LoVo (cell line): ENCODE data around the gene KRTAP5-8.
"Not testable (repeated sequence)": the region's sequence is repeated elsewhere in the genome, so short reads cannot be mapped to it uniquely, and the experiment has no call there.

Source experiments
- DNase-seq: peaks from one replicate; pipeline ENCODE4 v3.0.0-alpha.2; 2016; ENCODE audit warnings: low spot score

KRTAP5-8 gene

DNA sequence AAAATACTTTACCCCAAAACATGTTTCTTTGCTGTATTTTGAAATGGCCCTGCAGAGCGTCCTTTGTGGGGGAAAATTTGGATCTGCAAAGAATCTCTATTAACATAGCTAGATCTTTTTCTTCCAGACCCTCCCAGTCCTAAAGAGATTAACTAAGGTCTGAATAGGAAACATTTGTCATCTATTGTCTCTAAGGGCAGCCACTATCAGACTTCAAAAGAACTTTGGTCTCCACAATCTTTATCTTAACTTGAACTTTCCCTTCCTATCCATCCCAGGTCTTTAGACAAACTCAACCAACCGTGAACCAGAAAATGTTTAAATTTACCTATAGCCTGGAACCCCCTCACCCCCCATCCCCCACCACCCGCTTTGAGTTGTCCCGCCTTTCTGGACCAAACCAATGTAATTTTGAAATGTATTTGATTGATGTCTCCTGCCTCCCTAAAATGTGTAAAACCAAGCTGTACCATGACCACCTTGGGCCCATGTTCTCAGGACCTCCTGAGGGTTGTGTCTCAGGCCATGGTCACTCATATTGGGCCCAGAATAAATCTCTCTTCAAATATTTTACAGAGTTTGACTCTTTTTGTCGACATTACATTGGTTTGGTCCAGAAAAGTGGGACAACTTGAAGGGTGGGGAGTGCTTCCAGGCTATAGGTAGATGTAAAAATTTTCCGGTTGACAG is 6.8 kb downstream of the KRTAP5-8 start:
- DNase-seq, result no peak

DNA sequence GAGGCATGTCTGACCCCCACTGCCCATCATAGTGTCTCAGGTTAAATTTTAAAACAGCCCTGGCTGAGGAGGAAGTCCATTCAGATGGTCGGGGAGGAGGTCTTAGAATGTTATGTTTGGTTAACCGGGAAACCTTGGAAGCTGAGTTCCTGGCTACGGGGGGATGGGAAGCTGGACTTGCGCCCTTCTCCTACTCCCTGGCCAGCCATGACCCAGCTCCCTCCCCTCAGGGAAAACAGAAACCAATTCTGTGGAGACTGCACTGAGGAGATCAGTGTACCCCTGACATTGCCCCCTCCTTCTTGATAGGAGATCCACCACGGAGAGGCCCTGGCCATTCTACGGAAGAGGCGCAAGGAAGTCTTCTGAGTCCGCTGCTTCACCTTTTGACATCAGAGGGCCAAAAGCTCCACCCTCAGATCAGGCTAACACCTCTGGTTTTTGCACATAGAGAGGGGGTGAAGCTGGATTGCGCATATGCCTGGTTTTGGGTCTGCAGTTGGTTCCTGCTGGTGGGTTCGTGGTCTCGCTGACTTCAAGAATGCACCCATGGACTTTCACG is 7.7 kb downstream of the KRTAP5-8 start:
- no peak for DNase-seq

DNA sequence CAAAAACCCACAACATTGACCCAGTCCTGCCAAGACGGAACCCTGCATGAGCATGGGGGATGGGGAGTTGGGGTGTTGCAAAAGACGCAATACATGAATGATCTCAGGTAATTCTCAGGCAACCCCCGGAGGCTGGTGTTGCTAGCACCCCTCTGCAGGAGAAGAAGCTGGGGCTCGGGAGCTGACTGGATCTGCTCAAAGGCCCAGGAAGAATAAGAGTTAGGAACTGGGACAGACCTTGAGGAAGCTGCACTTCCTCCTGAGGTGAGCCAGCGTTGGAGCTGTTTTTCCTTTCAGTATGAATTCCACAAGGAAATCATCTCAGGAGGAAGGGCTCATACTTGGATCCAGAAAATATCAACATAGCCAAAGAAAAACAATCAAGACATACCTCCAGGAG is 10.3 kb downstream of the KRTAP5-8 start, which contains the start of gene KRTAP5-9:
TSS of gene KRTAP5-9 (plus strand) at position 301 of the 400 bp plus-strand sequence. CDS start 238 bp downstream, outside the sequence.
- no peak for DNase-seq

DNA sequence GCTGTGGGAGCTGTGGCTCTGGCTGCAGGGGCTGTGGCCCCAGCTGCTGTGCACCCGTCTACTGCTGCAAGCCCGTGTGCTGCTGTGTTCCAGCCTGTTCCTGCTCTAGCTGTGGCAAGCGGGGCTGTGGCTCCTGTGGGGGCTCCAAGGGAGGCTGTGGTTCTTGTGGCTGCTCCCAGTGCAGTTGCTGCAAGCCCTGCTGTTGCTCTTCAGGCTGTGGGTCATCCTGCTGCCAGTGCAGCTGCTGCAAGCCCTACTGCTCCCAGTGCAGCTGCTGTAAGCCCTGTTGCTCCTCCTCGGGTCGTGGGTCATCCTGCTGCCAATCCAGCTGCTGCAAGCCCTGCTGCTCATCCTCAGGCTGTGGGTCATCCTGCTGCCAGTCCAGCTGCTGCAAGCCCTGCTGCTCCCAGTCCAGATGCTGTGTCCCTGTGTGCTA is 10.9 kb downstream of the KRTAP5-8 start:
- DNase-seq, result no peak

DNA sequence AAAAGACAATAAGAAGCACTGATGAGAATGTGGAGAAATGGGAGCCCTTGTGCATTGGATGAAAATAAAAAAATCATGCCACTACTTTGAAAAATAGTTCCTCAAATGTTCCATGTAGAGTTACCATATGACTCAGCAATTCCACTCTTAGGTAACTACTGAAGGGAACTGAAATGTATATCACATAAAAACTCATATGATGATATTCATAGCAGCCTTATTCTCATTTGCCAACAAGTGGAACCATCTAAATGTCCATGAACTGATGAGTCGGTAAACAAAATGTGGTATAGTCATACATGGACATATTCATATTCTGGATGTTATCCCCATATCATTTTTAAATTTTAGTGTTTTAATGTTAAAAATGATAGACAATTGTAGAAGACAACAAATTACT is 13.9 kb downstream of the KRTAP5-8 start:
- no peak for DNase-seq

DNA sequence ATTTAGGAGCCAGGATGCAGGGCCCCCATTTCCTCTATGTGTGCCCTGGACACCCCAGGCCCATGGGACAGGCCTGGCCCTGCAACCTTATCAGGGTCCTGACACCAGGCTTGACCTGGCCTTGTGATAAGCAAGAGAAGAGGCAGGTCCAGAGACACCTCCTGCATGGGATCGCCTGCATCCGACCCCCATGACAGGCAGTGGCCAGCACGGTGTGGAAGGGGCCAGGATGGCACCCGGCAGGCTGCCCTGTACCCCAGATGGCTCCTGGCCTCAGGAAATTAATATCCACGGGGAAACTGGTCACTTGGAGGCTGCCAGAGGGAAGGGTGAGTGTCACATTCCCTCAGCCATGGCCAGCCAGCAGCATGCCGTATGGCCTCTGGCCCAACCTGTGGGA is 17.2 kb downstream of the KRTAP5-8 start:
- no peak for DNase-seq

DNA sequence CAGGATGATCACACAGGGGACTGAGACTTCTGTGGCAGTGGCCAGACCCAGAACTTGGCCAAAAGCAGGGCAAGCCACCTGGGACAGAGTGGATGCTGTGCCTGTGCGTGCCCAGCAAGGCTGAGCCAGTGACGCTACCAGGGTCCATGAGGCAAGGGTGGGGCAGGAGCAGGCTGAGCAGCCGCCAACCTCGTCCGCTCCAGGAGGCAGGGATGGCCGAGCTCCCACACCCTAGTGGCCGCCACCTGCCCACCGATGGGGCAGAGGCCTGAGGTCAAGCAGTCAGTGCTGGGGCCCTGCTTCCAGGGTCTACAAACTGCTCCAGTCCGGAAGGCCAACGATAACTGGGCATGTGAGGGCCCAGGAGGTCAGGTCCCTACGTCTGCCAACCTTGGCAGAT is 17.7 kb downstream of the KRTAP5-8 start:
- DNase-seq, result no peak

DNA sequence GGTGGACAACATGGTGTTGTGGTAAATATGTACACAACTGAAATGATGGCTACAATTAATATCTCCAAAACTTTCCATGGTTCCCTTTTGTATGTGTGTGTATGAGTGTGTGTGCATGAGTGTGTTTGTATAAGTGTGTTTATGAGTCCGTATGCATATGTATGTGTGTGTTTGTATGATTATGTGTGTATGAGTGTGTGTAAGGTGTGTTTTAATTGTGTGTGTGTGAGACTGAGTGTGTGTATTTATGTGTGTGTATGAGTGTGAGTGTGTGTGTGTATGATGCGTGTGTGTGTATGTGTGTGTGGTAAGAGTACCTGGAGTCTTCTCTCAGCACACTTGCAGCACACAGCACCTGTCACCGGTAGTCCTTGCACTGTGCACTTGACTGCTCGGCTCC is 18.2 kb downstream of the KRTAP5-8 start:
- DNase-seq, result no peak

DNA sequence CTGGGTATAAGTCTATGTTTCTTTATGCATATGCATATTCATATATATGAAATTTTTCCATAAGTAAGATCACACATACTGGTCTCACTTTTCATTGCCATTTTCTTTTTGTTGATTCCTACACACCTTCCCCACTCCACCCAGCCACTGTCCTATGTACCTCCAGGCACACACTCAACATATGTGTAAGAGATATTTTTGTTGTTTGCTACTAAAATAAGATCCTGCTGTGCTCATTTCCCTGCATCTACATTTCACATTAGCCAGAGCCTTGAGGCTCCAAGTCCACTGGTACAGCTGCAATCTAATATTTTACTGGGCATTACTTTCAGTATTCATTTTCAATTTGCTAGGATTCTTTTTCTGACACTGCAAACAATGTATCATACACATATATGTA is 19.4 kb downstream of the KRTAP5-8 start:
- no peak for DNase-seq

DNA sequence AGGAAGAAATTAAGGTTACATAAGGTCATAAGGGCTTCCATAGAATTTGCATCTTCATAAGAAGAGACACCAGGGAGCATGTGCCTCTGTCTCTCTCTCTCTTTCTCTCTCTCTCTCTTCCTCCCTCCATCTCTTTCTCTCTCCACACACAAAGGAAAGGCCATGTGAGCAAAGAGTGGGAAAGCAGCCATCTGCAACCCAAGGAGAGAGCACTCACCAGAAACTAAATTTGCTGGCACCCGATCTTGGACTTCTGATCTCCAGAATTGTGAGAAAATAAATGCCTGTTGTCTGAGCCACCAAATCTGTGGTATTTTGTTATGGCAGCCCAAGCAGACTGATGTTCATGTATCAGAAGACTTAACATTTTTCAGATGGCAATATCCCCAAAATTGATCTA is 21.2 kb downstream of the KRTAP5-8 start:
- no peak for DNase-seq

DNA sequence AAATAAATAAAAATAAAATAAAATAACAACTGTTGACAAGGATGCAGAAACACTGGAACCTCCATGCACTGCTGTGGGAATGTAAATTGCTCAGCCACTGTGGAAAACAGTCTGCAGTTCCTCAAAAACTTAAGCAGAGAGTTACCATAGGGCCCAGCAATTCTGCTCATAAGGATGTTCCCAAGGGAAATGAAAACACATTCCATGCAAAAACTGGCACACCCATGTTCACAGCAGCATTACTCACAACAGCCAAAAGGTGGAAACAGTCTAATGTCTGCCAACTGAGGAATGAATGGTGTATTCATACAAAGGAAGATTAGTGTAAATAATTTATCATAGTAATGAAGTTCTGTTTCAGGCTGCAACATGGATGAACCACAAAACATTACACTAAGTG is 24.3 kb downstream of the KRTAP5-8 start:
- peak; percentile 11 for DNase-seq

DNA sequence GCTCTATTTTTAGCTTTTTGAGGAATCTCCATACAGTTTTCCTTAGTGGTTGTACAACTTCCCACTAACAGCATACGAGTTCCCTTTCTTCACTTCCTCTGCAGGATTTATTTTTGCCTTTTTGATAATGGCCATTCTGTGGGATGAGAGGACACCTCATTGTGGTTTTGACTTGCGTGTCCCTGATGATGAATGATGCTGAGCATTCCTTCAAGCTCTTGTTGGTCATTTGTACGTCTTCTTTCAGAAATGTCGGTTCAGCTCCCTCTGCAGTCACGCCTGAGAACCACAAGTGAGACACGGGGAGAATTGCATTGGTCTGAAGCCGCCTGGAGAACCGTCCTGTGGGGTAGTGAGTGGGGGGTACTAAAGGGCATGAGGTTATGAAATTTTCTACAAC is 25.6 kb downstream of the KRTAP5-8 start:
- peak; percentile 34 for DNase-seq

DNA sequence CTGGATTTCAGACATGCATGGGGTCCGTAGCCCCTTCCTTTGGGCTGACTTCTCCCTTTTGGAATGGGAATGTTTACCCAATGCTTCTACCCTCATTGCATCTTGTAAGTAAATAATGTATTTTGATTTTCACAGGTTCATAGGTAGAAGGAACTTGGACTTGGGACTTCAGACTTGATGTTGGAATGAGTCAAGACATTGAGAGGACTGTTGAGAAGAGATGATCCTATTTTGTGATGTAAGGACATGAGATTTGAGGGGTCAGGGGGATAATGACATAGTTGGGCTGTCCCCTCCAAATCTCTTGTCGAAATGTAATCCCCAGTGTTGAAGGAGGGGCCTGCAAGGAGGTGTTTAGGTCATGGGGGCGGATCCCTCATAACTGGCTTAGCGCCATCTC is 26.6 kb downstream of the KRTAP5-8 start:
- no peak for DNase-seq

DNA sequence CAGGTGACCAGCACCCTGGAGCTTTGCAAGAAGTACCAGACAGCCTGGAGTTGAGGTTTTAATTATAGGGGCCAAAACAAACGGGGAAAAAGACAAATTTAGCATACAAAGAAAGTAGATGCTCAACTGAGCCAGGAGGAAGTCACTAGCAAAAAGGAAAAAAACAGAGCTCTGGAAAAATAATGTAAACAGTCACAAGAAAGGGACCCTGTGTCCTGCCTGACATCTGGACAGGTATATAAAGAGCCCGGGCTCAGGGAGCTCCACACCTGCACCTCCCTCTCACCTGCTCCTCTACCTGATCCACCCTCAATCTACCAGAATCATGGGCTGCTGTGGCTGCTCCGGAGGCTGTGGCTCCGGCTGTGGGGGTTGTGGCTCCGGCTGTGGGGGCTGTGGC is 27.4 kb downstream of the KRTAP5-8 start, which contains the start of gene KRTAP5-10:
TSS of gene KRTAP5-10 (plus strand) at position 301 of the 400 bp plus-strand sequence. CDS start at position 326, 25 bp downstream.
- DNase-seq, result no peak

DNA sequence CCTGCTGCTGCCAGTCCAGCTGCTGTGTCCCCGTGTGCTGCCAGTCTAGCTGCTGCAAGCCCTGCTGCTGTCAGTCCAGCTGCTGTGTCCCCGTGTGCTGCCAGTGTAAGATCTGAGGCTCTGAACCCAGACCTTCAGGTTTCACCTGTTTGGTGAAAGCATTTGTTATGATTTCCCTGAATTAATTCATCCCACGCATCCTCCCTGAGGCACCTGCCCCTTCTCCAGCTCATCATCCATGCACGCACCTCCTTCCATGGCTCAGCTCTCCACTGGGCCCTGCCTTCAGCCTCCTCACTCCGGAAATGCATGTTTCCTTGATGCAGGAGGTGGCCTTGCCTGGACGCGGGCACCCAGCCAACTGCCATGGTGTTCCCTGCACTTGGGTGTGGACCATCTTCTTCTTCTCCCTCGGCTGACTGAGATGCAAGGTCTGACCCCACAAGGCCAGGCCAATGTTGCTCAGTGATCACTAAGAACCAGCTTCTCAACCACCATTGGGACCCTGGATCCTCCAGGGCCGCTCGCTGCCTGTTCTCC is 28.3 kb downstream of the KRTAP5-8 start:
- no peak for DNase-seq

DNA sequence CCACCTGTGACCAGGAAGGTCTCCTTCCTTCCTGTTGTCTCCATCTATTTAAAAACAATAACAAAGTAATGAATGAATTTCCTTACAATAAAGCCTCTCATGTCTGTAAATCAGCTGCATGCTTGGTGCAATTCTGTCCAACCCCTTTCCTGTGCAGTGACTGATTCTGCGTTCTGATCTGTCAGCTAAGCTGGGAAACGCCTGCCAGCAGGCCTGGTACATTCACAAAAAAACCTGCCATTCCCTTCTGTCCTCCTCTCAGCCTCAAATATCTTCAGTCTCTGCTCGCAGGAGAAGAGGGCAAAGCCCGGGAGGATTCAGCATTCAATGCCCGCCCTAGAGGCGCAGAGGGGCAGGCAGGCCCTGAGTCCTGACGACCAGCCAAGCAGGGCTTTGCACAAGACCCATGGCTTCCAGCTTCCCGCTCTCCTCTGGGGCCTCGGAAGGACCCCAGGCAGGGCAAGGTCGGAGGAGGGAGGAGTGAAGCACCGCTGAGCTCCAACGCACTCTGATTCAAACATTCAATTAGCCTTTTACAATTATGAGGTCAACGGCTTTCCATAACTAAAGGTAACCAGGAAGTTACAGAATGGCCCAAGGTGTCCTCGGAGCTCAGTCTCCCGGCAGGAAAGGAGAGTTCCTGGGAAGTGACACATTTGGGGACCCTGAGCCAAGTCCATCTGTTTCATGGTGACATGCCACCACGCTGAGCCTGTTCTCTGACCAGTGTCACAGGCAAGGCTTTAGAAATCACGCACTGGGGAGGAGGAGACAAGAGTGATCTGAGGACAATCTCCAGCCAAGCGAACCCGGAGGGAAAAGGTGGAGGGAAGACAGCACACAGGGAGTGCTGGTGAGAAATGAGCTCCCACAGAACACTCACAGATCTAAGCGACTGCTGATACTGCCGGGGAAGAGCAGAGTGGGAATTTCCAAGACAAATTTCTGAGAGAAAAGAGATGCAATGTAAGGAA is 29.1 kb downstream of the KRTAP5-8 start:
- DNase-seq, result not testable (repeated sequence)

DNA sequence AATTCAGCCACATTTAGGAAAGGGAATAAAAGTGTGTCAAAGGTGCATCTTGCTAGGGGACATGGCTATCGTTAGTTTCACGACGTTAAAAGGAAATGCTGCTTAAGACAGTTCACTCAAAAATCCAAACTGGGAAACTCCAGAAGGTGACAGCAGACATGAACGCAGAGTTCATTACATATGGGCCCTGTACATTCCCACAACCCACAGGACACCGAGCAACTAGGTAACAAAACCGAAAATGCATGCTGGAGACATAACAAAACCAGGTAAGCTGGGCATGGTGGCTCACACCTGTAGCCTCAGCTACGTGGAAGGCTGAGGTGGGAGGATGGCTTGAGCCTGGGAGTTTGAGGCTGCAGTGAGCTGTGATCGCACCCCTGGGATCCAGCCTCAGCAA is 29.8 kb downstream of the KRTAP5-8 start:
- not testable (repeated sequence) for DNase-seq

DNA sequence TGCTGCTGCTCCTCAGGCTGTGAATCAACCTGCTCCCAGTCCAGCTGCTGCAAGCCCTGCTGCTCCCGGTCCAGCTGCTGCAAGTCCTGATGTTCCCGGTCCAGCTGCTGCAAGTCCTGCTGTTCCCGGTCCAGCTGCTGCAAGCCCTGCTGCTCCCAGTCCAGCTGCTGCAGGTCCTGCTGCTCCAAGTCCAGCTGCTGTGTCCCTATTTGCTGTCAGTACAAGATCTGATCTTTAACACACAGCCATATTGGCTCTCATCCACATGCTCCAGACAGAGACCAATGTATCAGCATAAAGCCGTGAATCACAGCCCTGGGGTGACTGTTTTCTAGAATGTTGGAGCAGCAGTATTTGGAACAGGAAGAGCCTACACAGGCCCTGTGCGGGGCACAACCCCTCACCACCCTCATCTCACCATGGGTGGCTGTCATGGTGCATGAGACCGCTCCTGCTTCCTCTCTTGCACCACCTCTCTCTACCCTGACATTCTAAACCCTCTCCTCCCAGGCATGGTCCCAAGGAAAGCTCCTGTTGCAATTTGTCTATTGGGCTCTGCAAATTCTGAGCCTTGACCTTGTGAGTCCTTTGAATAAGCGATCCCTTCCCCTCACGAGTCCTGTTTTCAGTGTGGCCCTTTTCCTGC is 31.0 kb downstream of the KRTAP5-8 start:
- DNase-seq, result no peak

DNA sequence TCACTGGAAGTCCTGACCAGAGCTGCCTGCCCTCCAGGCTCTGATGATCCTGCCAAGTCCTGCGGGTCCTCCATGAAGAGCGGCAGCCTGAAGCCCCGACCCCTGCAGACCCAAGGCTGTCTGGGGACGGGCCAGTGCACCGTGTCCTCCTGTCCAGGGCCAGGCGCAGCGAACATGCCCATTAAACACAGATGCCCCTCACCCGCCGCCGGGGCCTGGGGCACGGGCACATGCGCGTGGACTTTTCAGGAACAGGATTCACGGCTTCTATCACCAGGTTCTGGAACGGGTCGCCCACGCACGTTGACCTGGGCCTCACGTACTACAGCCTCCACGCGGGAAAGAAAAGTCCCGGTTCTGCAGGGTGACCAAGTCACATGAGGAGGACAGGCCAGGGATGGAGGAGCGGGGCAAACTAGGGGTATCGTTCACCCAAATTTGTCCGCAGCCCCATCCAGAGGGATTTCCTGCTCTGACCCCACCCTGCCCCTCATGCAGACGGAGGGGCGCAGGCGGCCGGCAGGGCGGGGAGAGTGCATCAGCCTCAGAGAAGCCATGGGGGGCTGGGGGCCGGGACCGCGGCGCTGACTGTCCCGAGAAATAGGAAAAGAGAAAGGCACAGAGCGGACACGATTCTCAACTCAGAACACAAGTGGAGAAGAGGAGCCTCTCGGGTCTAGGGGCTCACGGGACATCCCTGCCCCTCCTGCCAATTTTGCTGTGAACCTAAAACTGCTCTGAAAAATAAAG is 33.5 kb downstream of the KRTAP5-8 start:
- DNase-seq, result not testable (repeated sequence)

DNA sequence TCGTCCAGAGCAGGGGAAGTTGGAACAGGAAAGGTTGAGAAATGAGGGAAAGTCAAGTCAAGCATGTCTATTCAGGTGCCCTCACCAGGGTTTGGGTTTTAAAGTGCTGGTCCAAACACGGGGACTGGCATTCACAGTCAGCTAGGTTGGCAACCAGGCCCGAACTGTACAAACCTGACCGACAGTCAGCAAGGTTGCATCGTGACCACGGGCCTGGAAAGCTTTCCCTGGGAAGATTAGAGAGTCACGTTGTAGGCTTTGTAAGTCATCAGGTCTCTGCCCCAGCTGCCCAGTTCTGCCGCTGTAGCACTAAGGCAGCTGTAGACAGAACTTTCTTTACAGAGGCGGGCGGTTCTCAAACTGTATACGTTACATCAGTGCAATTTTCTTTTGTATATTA is 35.0 kb downstream of the KRTAP5-8 start:
- no peak for DNase-seq

DNA sequence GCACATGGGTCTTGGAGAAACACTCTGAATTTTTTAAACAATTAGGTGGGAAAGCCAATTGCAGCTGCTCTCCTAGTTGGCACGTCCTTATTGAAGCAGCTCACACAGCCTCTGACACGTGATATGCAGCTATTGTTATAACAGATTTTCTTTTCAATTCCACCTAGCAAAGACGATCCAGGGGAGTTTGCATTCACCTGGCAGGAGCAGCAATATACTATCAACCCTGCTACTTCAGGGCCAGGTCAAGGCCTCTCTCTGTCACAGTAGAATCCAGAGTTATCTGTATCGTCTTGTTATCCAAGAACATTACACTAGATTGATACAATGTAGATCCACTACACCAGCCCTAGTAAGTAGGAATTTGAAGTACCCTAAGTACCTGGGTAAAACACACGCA is 36.6 kb downstream of the KRTAP5-8 start:
- no peak for DNase-seq
